KMS-11 (cell line): ENCODE data around the gene GABPB2.

Experiments used
- H2AFZ ChIP-seq: fragments of 200-600 bp; sonication (generic); 2 replicates; pipeline ENCODE4 v1.6.1; 2016; ENCODE audit warnings: antibody characterized with exemption, mixed run types, low read depth
- H3K27ac ChIP-seq: fragments of 200-600 bp; sonication (generic); 2 replicates; pipeline ENCODE4 v1.6.1; 2016; ENCODE audit warnings: mild to moderate bottlenecking, mixed run types
- H3K27me3 ChIP-seq: fragments of 200-600 bp; sonication (generic); 2 replicates; pipeline ENCODE4 v1.6.1; 2017; ENCODE audit warnings: mild to moderate bottlenecking, low read depth, mixed run types, moderate library complexity; ENCODE audit not compliant: insufficient read depth
- H3K36me3 ChIP-seq: fragments of 200-600 bp; sonication (generic); 2 replicates; pipeline ENCODE4 v1.6.1; 2017; ENCODE audit warnings: mild to moderate bottlenecking, mixed run types; ENCODE audit not compliant: insufficient read depth
- H3K4me1 ChIP-seq: fragments of 200-600 bp; sonication (generic); 2 replicates; pipeline ENCODE4 v1.6.1; 2016; ENCODE audit warnings: mild to moderate bottlenecking, low read depth, mixed run types; ENCODE audit not compliant: poor library complexity, severe bottlenecking
- H3K4me2 ChIP-seq: fragments of 200-600 bp; sonication (generic); 2 replicates; pipeline ENCODE4 v1.7.0; 2016; ENCODE audit warnings: mild to moderate bottlenecking, mixed run types
- H3K4me3 ChIP-seq: fragments of 200-600 bp; sonication (generic); IDR thresholded peaks from 2 replicates; pipeline ENCODE4 v1.6.1; 2017; ENCODE audit warnings: low read depth, low read length, mixed read lengths; ENCODE audit not compliant: insufficient read depth
- H3K79me2 ChIP-seq: fragments of 200-600 bp; sonication (generic); 2 replicates; pipeline ENCODE4 v1.6.1; 2016; ENCODE audit warnings: low read depth, mixed run types; ENCODE audit not compliant: insufficient read depth
- H3K9ac ChIP-seq: fragments of 200-600 bp; sonication (generic); 2 replicates; pipeline ENCODE4 v1.6.1; 2016; ENCODE audit warnings: mild to moderate bottlenecking, mixed run types
- H4K20me1 ChIP-seq: fragments of 200-600 bp; sonication (generic); 2 replicates; pipeline ENCODE4 v1.6.1; 2016; ENCODE audit warnings: mild to moderate bottlenecking, mixed run types; ENCODE audit not compliant: insufficient read depth
- TF ChIP-seq, protein P1 (sequence below): fragments of 200-600 bp; sonication (generic); conservative IDR thresholded peaks from 2 replicates; pipeline ENCODE4 v1.6.1; 2017; ENCODE audit warnings: low read depth, mild to moderate bottlenecking, antibody characterized with exemption, low read length, moderate library complexity, mixed read lengths

The GABPB2 gene

DNA sequence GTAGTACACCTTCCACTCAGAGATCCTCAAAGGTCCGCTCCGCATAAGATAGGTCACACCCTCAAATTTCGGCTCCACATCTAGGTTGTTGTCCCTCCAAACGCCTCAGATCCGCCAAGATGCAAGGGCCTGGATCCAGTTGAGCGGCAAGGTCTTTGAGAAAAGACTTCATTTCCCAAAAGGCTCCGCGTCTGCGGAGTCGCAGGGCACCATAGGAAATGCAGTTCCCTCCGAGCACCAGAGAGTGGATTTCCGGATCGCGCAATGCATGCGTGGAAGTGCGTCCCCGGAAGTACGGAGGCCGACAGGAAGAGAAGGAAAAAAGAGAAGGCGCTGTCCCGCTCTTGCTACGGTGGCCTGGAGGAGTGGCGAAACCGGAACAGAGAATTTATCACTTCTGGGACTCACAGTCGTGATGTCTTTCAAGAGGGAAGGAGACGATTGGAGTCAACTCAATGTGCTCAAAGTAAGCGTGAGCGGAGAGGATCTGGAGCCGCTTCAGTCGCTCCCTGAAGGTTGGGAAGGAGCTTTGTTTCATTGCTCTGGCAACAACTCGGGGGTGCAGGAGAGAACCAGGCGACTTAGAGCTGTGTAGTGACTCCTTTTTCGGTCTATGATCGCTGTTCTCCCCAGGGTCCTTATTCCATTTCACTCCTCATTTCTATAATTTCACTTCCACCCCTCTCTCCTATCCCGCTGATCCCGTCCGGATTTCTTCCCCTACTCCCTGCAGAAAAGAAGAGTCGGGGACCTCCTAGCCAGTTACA, 95.4 kb downstream of the GABPB2 start, which contains the start of the genes LYSMD1 and SCNM1:
LYSMD1 (minus strand) TSS at position 165 of the 767 bp plus-strand sequence. CDS start 644 bp downstream, outside the sequence.
SCNM1 (plus strand) TSS at position 407 of the 767 bp plus-strand sequence; CDS start at position 416, 9 bp downstream.
- Histone ChIP-seq H3K4me3 (peak within 1 kb of the TSS; percentile 100), H3K36me3 (peaks cover 7% of the 10 kb centered on the region; the same call in 1 of the 2 replicates), H3K4me2 (peak within 1 kb of the TSS; percentile 91), H3K4me1 (peaks cover 24% of the 10 kb centered on the region), H3K79me2 (peaks cover 17% of the 10 kb centered on the region), H4K20me1 (no peaks in the 10 kb centered on the region), H3K27ac (peak within 1 kb of the TSS; percentile 31), H3K27me3 (no peaks in the 10 kb centered on the region), H2AFZ (peak within 1 kb of the TSS; percentile 90), H3K9ac (peak within 1 kb of the TSS; percentile 62)
- TF ChIP-seq, protein P1, sequence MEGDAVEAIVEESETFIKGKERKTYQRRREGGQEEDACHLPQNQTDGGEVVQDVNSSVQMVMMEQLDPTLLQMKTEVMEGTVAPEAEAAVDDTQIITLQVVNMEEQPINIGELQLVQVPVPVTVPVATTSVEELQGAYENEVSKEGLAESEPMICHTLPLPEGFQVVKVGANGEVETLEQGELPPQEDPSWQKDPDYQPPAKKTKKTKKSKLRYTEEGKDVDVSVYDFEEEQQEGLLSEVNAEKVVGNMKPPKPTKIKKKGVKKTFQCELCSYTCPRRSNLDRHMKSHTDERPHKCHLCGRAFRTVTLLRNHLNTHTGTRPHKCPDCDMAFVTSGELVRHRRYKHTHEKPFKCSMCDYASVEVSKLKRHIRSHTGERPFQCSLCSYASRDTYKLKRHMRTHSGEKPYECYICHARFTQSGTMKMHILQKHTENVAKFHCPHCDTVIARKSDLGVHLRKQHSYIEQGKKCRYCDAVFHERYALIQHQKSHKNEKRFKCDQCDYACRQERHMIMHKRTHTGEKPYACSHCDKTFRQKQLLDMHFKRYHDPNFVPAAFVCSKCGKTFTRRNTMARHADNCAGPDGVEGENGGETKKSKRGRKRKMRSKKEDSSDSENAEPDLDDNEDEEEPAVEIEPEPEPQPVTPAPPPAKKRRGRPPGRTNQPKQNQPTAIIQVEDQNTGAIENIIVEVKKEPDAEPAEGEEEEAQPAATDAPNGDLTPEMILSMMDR: peak; percentile 24; the same call in 1 of the 2 replicates

DNA sequence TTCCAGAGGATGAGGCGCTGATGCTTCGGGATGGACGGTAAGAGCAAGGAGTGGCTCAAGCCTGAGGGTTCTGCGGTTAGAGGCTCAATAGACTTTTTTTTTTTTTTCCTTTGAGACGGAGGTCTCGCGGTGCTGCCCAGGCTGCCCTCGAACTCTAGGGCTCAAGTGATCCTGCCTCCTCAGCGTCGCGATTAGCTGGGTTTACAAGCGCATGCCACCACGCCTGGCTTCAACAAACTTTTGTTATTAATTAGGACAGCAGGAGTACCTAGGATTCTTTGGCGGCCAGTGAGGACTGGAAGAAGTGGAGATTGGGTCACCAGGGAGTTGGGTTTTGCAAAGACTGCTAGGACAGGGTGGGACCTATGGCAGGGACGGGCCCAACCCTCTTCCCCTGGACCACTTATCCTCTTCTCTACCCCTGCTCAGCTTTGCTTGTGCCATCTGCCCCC, 96.0 kb downstream of the GABPB2 start:
- no peaks in the 10 kb centered on the region for H4K20me1 ChIP-seq
- H3K4me1 ChIP-seq: peaks cover 24% of the 10 kb centered on the region
- peaks cover 17% of the 10 kb centered on the region for H3K79me2 ChIP-seq
- H3K36me3 ChIP-seq: peaks cover 7% of the 10 kb centered on the region; the same call in 1 of the 2 replicates
- H3K4me2 ChIP-seq: peak overlapping the region; percentile 84
- peak overlapping the region; percentile 31 for H3K27ac ChIP-seq
- peak overlapping the region; percentile 100 for H3K4me3 ChIP-seq
- TF ChIP-seq, protein P1: 0 out of 2 replicates have a peak, but pooled peaks have one; percentile 1
- peak overlapping the region; percentile 90 for H2AFZ ChIP-seq
- peak overlapping the region; percentile 62 for H3K9ac ChIP-seq
- no peaks in the 10 kb centered on the region for H3K27me3 ChIP-seq

GRCh38 chr1:151167116-151167515, 96.6 kb downstream of the GABPB2 start:
- TF ChIP-seq, protein P1: no peak
- H3K36me3 ChIP-seq: peaks cover 7% of the 10 kb centered on the region; the same call in 1 of the 2 replicates
- peak overlapping the region; percentile 62; the same call in 1 of the 2 replicates for H3K9ac ChIP-seq
- H3K4me1 ChIP-seq: peaks cover 24% of the 10 kb centered on the region
- H3K4me3 ChIP-seq: peak overlapping the region; percentile 100
- H2AFZ ChIP-seq: no peak overlapping the region
- peak overlapping the region; percentile 84 for H3K4me2 ChIP-seq
- no peaks in the 10 kb centered on the region for H3K27me3 ChIP-seq
- peaks cover 17% of the 10 kb centered on the region for H3K79me2 ChIP-seq
- H3K27ac ChIP-seq: no peak overlapping the region
- no peaks in the 10 kb centered on the region for H4K20me1 ChIP-seq

GRCh38 chr1:151171190-151171589, 100.6 kb downstream of the GABPB2 start:
- TF ChIP-seq, protein P1: no peak
- Histone ChIP-seq H3K4me2 (no peak overlapping the region), H3K4me1 (peaks cover 14% of the 10 kb centered on the region), H4K20me1 (no peaks in the 10 kb centered on the region), H3K79me2 (peaks cover 15% of the 10 kb centered on the region), H3K36me3 (peaks cover 7% of the 10 kb centered on the region; the same call in 1 of the 2 replicates), H3K9ac (no peak overlapping the region), H3K27ac (no peak overlapping the region), H2AFZ (no peak overlapping the region), H3K4me3 (no peak overlapping the region), H3K27me3 (no peaks in the 10 kb centered on the region)
